HepG2 (cell line): ENCODE data around the gene PSG2.
"Not testable (repeated sequence)": the region's sequence is repeated elsewhere in the genome, so short reads cannot be mapped to it uniquely, and the experiment has no call there.

ENCODE experiments used
- ASH2L ChIP-seq: fragments of 300-600, 200-600 bp; sonication (generic); IDR thresholded peaks from 2 replicates; pipeline ENCODE4 v1.7.0; 2017; ENCODE audit warnings: low read depth, mild to moderate bottlenecking, moderate library complexity, mixed read lengths, low read length; ENCODE audit not compliant: insufficient read length
- DPF2 ChIP-seq: sonication (generic); formaldehyde crosslinking; IDR thresholded peaks from 2 replicates; pipeline ENCODE4 v1.4.0; 2020; ENCODE audit warnings: mild to moderate bottlenecking, low read depth, missing genetic modification reagents, borderline replicate concordance
- NFYB ChIP-seq: sonication (generic); formaldehyde crosslinking; IDR thresholded peaks from 2 replicates; pipeline ENCODE4 v1.4.0; 2020; ENCODE audit warnings: missing genetic modification reagents
- NONO ChIP-seq, 2 experiments: fragments of 450-650 bp in 1 of 2; sonication (generic) in 1 of 2; formaldehyde crosslinking in 1 of 2; IDR thresholded peaks in 1 of 2; conservative IDR thresholded peaks in 1 of 2; 2 replicates each; pipeline versions ENCODE4 v1.6.1 to v1.8.0; 2017 to 2022; ENCODE audit warnings: mild to moderate bottlenecking in 1 of 2, missing genetic modification reagents in 1 of 2, moderate library complexity in 1 of 2
- PHF8 ChIP-seq: sonication (generic); formaldehyde crosslinking; IDR thresholded peaks from 2 replicates; pipeline ENCODE4 v1.5.0; 2020; ENCODE audit warnings: missing genetic modification reagents
- POLR2AphosphoS5 ChIP-seq: IDR thresholded peaks from 2 replicates; pipeline ENCODE4 v1.6.1; 2012; ENCODE audit warnings: low read depth, low read length
- RERE ChIP-seq: IDR thresholded peaks from 2 replicates; pipeline ENCODE4 v1.6.1; 2016; ENCODE audit warnings: low read depth, missing genetic modification reagents, missing compliant biosample characterization
- SMAD3 ChIP-seq: sonication (generic); formaldehyde crosslinking; IDR thresholded peaks from 2 replicates; pipeline ENCODE4 v1.4.0; 2020; ENCODE audit warnings: missing genetic modification reagents
- TCF7L2 ChIP-seq: IDR thresholded peaks from 2 replicates; pipeline ENCODE4 v1.6.1; 2011; ENCODE audit warnings: mild to moderate bottlenecking, low read depth, low read length, moderate library complexity
- ZKSCAN8 ChIP-seq: IDR thresholded peaks from 2 replicates; pipeline ENCODE4 v1.6.1; 2016; ENCODE audit warnings: borderline replicate concordance, missing genetic modification reagents, missing compliant biosample characterization
- ZSCAN20 ChIP-seq: sonication (generic); formaldehyde crosslinking; IDR thresholded peaks from 2 replicates; pipeline ENCODE4 v1.4.0; 2020; ENCODE audit warnings: missing genetic modification reagents, mild to moderate bottlenecking, borderline replicate concordance
- TF ChIP-seq, protein P1 (sequence below): sonication (generic); formaldehyde crosslinking; IDR thresholded peaks from 2 replicates; pipeline ENCODE4 v1.5.0; 2020; ENCODE audit warnings: mild to moderate bottlenecking, missing genetic modification reagents, moderate library complexity

- TF ChIP-seq RERE (CRISPR knock-in tag); NFYB (CRISPR knock-in tag); DPF2 (CRISPR knock-in tag); ZKSCAN8 (CRISPR knock-in tag); NONO (IDR thresholded peaks at IDR 0.05); NONO (CRISPR knock-in tag; conservative IDR thresholded peaks at IDR 0.05); ZSCAN20 (CRISPR knock-in tag); PHF8 (CRISPR knock-in tag); SMAD3 (CRISPR knock-in tag); POLR2AphosphoS5; ASH2L; TCF7L2: not testable (repeated sequence)
- TF ChIP-seq, protein P1, sequence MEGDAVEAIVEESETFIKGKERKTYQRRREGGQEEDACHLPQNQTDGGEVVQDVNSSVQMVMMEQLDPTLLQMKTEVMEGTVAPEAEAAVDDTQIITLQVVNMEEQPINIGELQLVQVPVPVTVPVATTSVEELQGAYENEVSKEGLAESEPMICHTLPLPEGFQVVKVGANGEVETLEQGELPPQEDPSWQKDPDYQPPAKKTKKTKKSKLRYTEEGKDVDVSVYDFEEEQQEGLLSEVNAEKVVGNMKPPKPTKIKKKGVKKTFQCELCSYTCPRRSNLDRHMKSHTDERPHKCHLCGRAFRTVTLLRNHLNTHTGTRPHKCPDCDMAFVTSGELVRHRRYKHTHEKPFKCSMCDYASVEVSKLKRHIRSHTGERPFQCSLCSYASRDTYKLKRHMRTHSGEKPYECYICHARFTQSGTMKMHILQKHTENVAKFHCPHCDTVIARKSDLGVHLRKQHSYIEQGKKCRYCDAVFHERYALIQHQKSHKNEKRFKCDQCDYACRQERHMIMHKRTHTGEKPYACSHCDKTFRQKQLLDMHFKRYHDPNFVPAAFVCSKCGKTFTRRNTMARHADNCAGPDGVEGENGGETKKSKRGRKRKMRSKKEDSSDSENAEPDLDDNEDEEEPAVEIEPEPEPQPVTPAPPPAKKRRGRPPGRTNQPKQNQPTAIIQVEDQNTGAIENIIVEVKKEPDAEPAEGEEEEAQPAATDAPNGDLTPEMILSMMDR (CRISPR knock-in tag), result not testable (repeated sequence)
These were observed 34.5 kb downstream of the PSG2 start for GRCh38 chr19:43047966-43048365.
